Endothelial cell (in vitro differentiated cells): ENCODE results near the gene PSMG3. TPM values are rescaled to one million over a fixed set of nuclear protein-coding genes. Genes with fewer than 3 reads are reported as not detected.
A peak's percentile ranks its signal among the peaks of the same experiment; 100 is the strongest.

Experiments used
- DNase-seq: peaks from one replicate; pipeline ENCODE4 v3.0.0; 2021; ENCODE audit warnings: low spot score
- H3K27ac Mint-ChIP-seq: one replicate; pipeline ENCODE4 v1.8.0; 2021; ENCODE audit warnings: mixed read lengths, inconsistent platforms; ENCODE audit not compliant: unreplicated experiment
- H3K27me3 Mint-ChIP-seq: one replicate; pipeline ENCODE4 v1.8.0; 2021; ENCODE audit warnings: mild to moderate bottlenecking, moderate library complexity, mixed read lengths, inconsistent platforms; ENCODE audit not compliant: unreplicated experiment
- H3K36me3 Mint-ChIP-seq: one replicate; pipeline ENCODE4 v1.8.0; 2021; ENCODE audit warnings: mild to moderate bottlenecking, low read depth, mixed read lengths, inconsistent platforms; ENCODE audit not compliant: unreplicated experiment
- H3K4me1 Mint-ChIP-seq: one replicate; pipeline ENCODE4 v1.8.0; 2021; ENCODE audit warnings: mild to moderate bottlenecking, mixed read lengths, inconsistent platforms; ENCODE audit not compliant: unreplicated experiment
- H3K4me3 Mint-ChIP-seq: one replicate; pipeline ENCODE4 v1.8.0; 2021; ENCODE audit warnings: mild to moderate bottlenecking, mixed read lengths, inconsistent platforms; ENCODE audit not compliant: unreplicated experiment
- H3K9me3 Mint-ChIP-seq: one replicate; pipeline ENCODE4 v1.8.0; 2021; ENCODE audit warnings: mixed read lengths, inconsistent platforms; ENCODE audit not compliant: unreplicated experiment
- total RNA-seq: library from RNA; stranded (reverse); fragmentation: NEBNext Ultra II Directional; extraction: Animal tissue kit (Norgen Biotek cat#: 25700); gene quantifications from one replicate; pipeline ENCODE4 v1.2.1, GENCODE V29; 2021; ENCODE audit not compliant: unreplicated experiment
- TF ChIP-seq, protein P1 (sequence below): fragments of 200-600 bp; sonication (generic); IDR thresholded peaks from one replicate; pipeline ENCODE4 v1.5.0; 2021; ENCODE audit warnings: antibody characterized with exemption; ENCODE audit not compliant: unreplicated experiment

PSMG3 gene
- total RNA-seq, 1 donor from 2014 or later = 20.3 TPM

DNA sequence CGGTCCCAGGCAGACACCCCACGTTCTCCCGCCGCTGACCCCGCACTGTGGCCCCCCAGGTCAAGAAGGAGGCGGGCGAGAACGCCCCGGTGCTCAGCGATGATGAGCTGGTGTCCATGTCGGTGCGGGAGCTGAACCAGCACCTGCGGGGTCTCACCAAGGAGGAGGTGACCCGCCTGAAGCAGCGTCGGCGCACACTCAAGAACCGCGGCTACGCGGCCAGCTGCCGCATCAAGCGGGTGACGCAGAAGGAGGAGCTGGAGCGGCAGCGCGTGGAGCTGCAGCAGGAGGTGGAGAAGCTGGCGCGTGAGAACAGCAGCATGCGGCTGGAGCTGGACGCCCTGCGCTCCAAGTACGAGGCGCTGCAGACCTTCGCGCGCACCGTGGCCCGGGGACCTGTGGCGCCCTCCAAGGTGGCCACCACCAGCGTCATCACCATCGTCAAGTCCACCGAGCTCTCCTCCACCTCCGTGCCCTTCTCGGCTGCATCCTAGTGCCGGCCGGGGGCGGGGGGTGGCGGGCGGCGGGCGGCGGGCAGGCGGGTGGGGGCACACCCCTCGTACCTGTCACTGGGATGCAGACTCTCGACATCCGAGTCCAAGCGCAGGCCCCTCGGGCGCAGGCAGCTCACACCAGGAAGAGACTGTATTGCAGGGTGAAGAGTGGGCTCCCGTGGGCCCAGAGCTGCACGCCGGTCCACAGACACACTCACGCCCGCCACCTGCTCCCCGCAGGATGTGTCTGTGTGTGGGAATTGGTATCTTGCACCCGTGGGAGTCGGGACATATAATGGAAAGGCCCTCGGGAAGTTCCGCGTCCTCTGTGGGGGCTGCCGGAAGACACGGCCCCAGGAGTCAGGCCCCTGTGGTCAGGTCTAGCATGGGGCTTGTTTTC is 29.7 kb downstream of the PSMG3 start:
- H3K36me3 Mint-ChIP-seq = no peaks in the 10 kb centered on the region
- TF ChIP-seq, protein P1, sequence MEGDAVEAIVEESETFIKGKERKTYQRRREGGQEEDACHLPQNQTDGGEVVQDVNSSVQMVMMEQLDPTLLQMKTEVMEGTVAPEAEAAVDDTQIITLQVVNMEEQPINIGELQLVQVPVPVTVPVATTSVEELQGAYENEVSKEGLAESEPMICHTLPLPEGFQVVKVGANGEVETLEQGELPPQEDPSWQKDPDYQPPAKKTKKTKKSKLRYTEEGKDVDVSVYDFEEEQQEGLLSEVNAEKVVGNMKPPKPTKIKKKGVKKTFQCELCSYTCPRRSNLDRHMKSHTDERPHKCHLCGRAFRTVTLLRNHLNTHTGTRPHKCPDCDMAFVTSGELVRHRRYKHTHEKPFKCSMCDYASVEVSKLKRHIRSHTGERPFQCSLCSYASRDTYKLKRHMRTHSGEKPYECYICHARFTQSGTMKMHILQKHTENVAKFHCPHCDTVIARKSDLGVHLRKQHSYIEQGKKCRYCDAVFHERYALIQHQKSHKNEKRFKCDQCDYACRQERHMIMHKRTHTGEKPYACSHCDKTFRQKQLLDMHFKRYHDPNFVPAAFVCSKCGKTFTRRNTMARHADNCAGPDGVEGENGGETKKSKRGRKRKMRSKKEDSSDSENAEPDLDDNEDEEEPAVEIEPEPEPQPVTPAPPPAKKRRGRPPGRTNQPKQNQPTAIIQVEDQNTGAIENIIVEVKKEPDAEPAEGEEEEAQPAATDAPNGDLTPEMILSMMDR = no peak
- H3K4me1 Mint-ChIP-seq = peaks cover 2% of the 10 kb centered on the region
- DNase-seq = no peak
- no peaks in the 10 kb centered on the region for H3K9me3 Mint-ChIP-seq
- H3K27me3 Mint-ChIP-seq = peaks cover 5% of the 10 kb centered on the region
- H3K27ac Mint-ChIP-seq = no peak overlapping the region
- H3K4me3 Mint-ChIP-seq = no peak overlapping the region

DNA sequence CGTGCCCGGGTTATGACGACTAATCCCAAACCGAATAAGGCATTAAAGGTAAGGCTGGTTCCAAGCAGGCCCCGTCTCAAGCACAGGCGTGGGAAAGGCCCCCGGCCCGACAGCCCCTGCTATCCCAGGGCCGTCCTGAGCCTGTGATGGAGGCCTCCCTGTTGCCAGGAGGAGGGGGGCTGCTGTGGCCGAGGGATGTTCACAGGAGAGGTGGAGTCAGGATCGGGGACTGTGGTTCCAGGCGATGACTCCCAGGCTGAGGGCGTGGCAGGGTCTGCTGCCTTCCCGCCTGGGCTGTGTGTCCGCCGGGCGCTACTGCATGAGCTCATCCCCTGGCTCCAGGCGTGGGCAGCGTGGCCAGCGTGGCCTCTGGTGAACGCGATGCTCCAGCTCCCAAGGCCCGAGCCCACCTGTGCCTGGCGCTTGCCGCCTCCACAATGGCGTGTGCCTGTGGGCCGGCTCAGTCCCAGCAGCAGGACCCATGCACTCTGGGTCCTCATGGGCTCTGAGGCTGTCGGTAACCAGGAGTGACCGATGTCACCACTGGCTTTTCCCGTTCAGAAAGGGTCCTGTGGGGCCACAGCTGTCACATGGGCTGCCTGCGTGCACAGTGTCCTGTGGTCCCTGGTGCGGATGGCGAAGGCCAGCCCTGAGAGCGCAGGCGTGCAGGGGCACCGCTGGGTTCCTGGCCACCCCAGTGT is 30.5 kb downstream of the PSMG3 start:
- no peaks in the 10 kb centered on the region for H3K9me3 Mint-ChIP-seq
- no peaks in the 10 kb centered on the region for H3K36me3 Mint-ChIP-seq
- H3K4me3 Mint-ChIP-seq = no peak overlapping the region
- H3K27ac Mint-ChIP-seq = no peak overlapping the region
- peaks cover 2% of the 10 kb centered on the region for H3K4me1 Mint-ChIP-seq
- TF ChIP-seq, protein P1 = no peak
- H3K27me3 Mint-ChIP-seq = peaks cover 5% of the 10 kb centered on the region
- DNase-seq = no peak

DNA sequence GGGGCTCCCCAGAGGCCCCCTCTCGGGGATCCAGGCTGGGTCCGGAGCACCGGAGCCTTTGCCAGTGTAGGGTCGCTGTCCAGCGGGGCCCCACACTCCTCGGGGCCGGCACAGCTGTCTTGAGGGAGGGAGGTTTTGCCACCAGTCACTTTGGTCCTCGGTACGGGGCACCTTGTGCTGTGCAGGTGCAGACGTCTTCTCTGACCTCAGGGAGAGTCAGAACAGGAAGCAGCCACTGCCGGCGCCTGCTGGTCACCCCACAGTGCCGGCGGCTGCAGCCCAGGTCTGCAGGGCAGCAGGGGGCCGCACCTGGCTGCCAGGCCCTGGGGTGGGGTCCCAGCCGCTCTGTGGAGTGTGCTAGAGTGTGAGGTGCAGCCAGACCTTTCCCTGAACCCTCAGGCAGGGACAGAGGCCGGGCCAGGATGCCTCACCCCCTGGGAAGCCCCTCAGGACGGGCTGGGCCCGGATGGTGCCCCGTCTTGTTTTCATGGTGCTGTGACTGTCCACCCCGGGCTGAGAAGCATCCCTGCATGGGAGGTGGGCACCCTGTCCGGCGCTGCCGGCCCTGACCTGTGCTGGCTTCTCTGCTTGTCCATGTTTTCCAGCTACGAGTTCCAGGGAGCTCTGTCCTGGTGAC is 31.2 kb downstream of the PSMG3 start:
- Mint-ChIP-seq H3K4me3 (no peak overlapping the region), H3K27me3 (peaks cover 5% of the 10 kb centered on the region), H3K36me3 (no peaks in the 10 kb centered on the region), H3K9me3 (no peaks in the 10 kb centered on the region), H3K27ac (no peak overlapping the region), H3K4me1 (peaks cover 2% of the 10 kb centered on the region)
- TF ChIP-seq, protein P1 = no peak
- DNase-seq = no peak

DNA sequence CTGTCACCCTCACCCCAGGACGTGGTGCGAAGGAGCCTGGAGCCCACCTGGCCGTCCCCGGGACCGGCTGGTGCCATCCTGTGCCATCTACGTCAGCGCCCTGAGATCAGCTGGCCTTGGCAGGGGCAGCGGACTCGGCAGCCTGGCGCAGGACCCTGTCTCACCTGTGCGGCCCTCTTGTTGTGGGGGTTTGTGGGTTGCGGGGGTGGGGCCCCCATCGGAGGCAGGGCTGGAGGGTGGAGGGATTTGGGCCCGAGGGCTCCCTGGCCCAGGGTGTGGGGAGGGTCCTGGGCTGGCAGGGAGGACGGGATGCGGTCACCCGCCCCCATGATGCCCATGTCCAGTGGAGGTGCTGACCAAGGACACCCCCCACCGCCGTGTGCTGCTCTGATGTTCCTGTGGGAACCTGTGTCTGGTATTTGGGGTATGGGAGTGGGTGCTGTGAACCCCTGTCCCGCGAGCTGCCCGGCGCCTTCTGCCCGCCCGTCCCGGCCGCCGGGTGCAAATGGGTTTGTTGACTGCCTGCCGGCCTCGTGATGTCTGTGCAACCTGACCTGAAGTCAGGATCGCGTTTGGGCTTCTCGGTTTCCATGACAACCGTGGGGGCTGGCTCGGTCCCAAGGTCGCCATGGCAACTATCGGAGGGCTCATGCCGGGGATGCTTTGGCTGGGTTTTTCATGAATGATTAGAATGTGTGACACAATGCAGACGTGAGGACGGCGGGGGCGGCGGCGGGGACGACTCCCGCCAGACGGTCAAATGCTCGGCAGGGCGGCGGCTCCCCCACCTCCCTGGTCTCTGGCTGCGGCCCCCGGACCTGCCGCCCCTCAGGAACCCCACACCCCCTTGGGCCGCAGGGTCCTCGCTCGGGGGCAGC is 32.1 kb downstream of the PSMG3 start:
- H3K27me3 Mint-ChIP-seq = peaks cover 5% of the 10 kb centered on the region
- H3K4me1 Mint-ChIP-seq = peaks cover 2% of the 10 kb centered on the region

More for the DNA sequence above, 32.1 kb downstream of the PSMG3 start:
- TF ChIP-seq, protein P1 = no peak
- Mint-ChIP-seq H3K27ac (peak overlapping the region; percentile 89), H3K9me3 (no peaks in the 10 kb centered on the region), H3K36me3 (no peaks in the 10 kb centered on the region), H3K4me3 (peak overlapping the region; percentile 71)
- peak; percentile 49 for DNase-seq
